Liver (tissue), 3 donors: Measurements from ENCODE around the gene DIAPH2.

Experiments
- FOXA1 ChIP-seq: IDR thresholded peaks from 2 replicates; pipeline ENCODE4 v1.6.1; 2016; ENCODE audit warnings: antibody characterized with exemption
- FOXA2 ChIP-seq: IDR thresholded peaks from 2 replicates; pipeline ENCODE4 v1.6.1; 2016; ENCODE audit warnings: antibody characterized with exemption
- GABPA ChIP-seq, 2 donors: IDR thresholded peaks in 1 of 2; conservative IDR thresholded peaks in 1 of 2; 2 replicates each; pipeline ENCODE4 v1.6.1; 2016; ENCODE audit warnings: antibody characterized with exemption in 2 of 2, mild to moderate bottlenecking in 1 of 2, moderate library complexity in 1 of 2
- JUND ChIP-seq, 2 donors: IDR thresholded peaks; 2 replicates each; pipeline ENCODE4 v1.6.1; 2016; ENCODE audit warnings: antibody characterized with exemption in 2 of 2
- NR2F2 ChIP-seq: IDR thresholded peaks from 2 replicates; pipeline ENCODE4 v1.6.1; 2016; ENCODE audit warnings: antibody characterized with exemption
- TAF1 ChIP-seq: conservative IDR thresholded peaks from 2 replicates; pipeline ENCODE4 v1.6.1; 2016; ENCODE audit warnings: antibody characterized with exemption, mild to moderate bottlenecking
- YY1 ChIP-seq: IDR thresholded peaks from 2 replicates; pipeline ENCODE4 v1.6.1; 2016; ENCODE audit warnings: antibody characterized with exemption, mild to moderate bottlenecking
- TF ChIP-seq, protein P1 (sequence below): IDR thresholded peaks from 2 replicates; pipeline ENCODE4 v1.6.1; 2016; ENCODE audit warnings: antibody characterized with exemption
- TF ChIP-seq, protein P2 (sequence below): fragments of 150-350 bp; IDR thresholded peaks from 2 replicates; pipeline ENCODE4 v1.5.1; 2017; ENCODE audit warnings: improper control_type of control experiment, low read depth, low read length; ENCODE audit not compliant: missing input control
- TF ChIP-seq, protein P3 (sequence below): IDR thresholded peaks from 2 replicates; pipeline ENCODE4 v1.6.1; 2016; ENCODE audit warnings: antibody characterized with exemption, mild to moderate bottlenecking
- donor health status: healthy.
- donor health status: healthy.

DNA sequence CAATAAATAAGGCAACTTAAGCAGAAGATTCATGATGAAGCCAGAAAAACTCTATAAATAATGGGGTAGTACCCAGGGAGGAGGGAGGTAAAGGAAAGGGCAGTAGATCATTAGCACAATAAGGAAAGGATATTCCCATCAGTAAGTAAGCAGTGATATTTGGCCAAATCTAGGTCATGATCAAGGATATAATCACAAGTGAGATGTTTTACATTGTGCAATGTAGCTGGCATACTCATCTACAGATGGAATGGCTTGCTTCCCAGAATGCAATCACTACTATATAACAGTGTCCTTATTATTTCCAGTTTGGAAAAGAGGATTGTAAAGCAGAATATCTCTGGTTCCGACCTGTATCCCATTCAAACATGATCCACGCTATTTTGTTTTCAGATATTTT, 682.5 kb downstream of the DIAPH2 start:
- TF ChIP-seq, protein P1, sequence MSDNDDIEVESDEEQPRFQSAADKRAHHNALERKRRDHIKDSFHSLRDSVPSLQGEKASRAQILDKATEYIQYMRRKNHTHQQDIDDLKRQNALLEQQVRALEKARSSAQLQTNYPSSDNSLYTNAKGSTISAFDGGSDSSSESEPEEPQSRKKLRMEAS: no peak
- TF ChIP-seq, protein P2, sequence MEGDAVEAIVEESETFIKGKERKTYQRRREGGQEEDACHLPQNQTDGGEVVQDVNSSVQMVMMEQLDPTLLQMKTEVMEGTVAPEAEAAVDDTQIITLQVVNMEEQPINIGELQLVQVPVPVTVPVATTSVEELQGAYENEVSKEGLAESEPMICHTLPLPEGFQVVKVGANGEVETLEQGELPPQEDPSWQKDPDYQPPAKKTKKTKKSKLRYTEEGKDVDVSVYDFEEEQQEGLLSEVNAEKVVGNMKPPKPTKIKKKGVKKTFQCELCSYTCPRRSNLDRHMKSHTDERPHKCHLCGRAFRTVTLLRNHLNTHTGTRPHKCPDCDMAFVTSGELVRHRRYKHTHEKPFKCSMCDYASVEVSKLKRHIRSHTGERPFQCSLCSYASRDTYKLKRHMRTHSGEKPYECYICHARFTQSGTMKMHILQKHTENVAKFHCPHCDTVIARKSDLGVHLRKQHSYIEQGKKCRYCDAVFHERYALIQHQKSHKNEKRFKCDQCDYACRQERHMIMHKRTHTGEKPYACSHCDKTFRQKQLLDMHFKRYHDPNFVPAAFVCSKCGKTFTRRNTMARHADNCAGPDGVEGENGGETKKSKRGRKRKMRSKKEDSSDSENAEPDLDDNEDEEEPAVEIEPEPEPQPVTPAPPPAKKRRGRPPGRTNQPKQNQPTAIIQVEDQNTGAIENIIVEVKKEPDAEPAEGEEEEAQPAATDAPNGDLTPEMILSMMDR: no peak
- TF ChIP-seq GABPA (IDR thresholded peaks at IDR 0.05 in 1 of 2, conservative IDR thresholded peaks at IDR 0.05 in 1 of 2): no peak
- TF ChIP-seq FOXA1: no peak
- no peak for TF ChIP-seq NR2F2
- no peak for TF ChIP-seq FOXA2
- no peak for TF ChIP-seq YY1
- TF ChIP-seq, protein P3, sequence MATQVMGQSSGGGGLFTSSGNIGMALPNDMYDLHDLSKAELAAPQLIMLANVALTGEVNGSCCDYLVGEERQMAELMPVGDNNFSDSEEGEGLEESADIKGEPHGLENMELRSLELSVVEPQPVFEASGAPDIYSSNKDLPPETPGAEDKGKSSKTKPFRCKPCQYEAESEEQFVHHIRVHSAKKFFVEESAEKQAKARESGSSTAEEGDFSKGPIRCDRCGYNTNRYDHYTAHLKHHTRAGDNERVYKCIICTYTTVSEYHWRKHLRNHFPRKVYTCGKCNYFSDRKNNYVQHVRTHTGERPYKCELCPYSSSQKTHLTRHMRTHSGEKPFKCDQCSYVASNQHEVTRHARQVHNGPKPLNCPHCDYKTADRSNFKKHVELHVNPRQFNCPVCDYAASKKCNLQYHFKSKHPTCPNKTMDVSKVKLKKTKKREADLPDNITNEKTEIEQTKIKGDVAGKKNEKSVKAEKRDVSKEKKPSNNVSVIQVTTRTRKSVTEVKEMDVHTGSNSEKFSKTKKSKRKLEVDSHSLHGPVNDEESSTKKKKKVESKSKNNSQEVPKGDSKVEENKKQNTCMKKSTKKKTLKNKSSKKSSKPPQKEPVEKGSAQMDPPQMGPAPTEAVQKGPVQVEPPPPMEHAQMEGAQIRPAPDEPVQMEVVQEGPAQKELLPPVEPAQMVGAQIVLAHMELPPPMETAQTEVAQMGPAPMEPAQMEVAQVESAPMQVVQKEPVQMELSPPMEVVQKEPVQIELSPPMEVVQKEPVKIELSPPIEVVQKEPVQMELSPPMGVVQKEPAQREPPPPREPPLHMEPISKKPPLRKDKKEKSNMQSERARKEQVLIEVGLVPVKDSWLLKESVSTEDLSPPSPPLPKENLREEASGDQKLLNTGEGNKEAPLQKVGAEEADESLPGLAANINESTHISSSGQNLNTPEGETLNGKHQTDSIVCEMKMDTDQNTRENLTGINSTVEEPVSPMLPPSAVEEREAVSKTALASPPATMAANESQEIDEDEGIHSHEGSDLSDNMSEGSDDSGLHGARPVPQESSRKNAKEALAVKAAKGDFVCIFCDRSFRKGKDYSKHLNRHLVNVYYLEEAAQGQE: no peak
- TF ChIP-seq TAF1: no peak
- no peak for TF ChIP-seq JUND (IDR thresholded peaks at IDR 0.05)
